PC-9 (cell line): ENCODE results near the gene RNF111.

Experiments used
- EZH2 ChIP-seq: fragments of 200-600 bp; sonication (generic); IDR thresholded peaks from 2 replicates; pipeline ENCODE4 v1.8.0; 2017; ENCODE audit warnings: antibody characterized with exemption, low read depth
- TF ChIP-seq, protein P1 (sequence below): fragments of 200-600 bp; sonication (generic); conservative IDR thresholded peaks from 2 replicates; pipeline ENCODE4 v1.6.1; 2017; ENCODE audit warnings: mixed run types, antibody characterized with exemption, mild to moderate bottlenecking, moderate library complexity

DNA sequence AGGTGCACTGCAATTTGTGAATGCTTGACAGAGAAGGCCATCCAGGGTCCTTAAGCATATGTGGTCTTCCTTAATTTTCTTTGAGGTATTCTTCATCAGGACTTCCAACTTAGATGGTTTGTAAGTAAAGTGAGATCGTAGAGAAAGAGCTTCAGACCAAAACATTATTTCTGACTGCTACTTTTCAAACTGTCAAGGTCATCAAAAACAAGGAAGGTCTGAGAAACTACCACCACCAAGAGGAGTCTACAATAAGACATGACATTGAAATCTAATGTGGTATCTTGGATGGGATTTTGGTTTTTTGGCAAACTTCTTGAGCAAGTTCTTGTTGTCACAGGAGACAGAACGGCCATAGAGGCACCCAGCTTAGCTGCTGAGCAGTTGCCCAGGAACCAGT lies 20.0 kb upstream of the RNF111 start:
- TF ChIP-seq, protein P1, sequence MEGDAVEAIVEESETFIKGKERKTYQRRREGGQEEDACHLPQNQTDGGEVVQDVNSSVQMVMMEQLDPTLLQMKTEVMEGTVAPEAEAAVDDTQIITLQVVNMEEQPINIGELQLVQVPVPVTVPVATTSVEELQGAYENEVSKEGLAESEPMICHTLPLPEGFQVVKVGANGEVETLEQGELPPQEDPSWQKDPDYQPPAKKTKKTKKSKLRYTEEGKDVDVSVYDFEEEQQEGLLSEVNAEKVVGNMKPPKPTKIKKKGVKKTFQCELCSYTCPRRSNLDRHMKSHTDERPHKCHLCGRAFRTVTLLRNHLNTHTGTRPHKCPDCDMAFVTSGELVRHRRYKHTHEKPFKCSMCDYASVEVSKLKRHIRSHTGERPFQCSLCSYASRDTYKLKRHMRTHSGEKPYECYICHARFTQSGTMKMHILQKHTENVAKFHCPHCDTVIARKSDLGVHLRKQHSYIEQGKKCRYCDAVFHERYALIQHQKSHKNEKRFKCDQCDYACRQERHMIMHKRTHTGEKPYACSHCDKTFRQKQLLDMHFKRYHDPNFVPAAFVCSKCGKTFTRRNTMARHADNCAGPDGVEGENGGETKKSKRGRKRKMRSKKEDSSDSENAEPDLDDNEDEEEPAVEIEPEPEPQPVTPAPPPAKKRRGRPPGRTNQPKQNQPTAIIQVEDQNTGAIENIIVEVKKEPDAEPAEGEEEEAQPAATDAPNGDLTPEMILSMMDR: no peak
- no peak for TF ChIP-seq EZH2
